ENCODE results near the gene IL31RA. TPM values are rescaled to one million over a fixed set of nuclear protein-coding genes. Genes with fewer than 3 reads are reported as not detected.

IL31RA gene
- total RNA-seq, 4 donors from 2014 or later: not detected

- Histone ChIP-seq H3K36me3 (peaks cover 0 to 36% (median 15%) of the 10 kb centered on the region in 4 donors), H3K27ac (no peak overlapping the region), H3K27me3 (no peaks in the 10 kb centered on the region), H3K9me3 (no peaks in the 10 kb centered on the region), H3K4me3 (no peak overlapping the region), H3K4me1 (peaks cover 0 to 3% (median 0%) of the 10 kb centered on the region in 4 donors)
- DNase-seq: no peak
- in situ Hi-C loops (cut with MboI; ENCODE audit: low pct_ligation_motif_present in 1 of 4, low pct_unique_long_range_greater_than_20kb in 1 of 4, low sequenced_read_pairs in 3 of 4): no loop called here
- WGBS, 2 donors (ENCODE audit: low coverage in 1 of 2): 78 to 90% methylated on average over 2 to 6 of the region's 6 CpGs
- intact Hi-C loops (cut with DNase I; ENCODE audit: low total_unique reads): no loop called here
- TF ChIP-seq POLR2A (IDR thresholded peaks at IDR 0.05) (no peak), EP300 (IDR thresholded peaks at IDR 0.05; ENCODE audit: low read depth) (no peak), CTCF (IDR thresholded peaks at IDR 0.05) (no peak), POLR2AphosphoS5 (IDR thresholded peaks at IDR 0.05) (no peak)
Observed at GRCh38 chr5:55965525-55965924, 114.4 kb downstream of the IL31RA start.

- no peak for TF ChIP-seq EP300 (IDR thresholded peaks at IDR 0.05; ENCODE audit: low read depth)
- no peak for TF ChIP-seq POLR2A (IDR thresholded peaks at IDR 0.05)
- TF ChIP-seq POLR2AphosphoS5 (IDR thresholded peaks at IDR 0.05): no peak
- TF ChIP-seq CTCF (IDR thresholded peaks at IDR 0.05): no peak
- no peak for DNase-seq
- no peak overlapping the region for H3K27ac ChIP-seq
- intact Hi-C loops (cut with DNase I; ENCODE audit: low total_unique reads): no loop called here
- H3K4me3 ChIP-seq: no peak overlapping the region
- peaks cover 0 to 28% (median 12%) of the 10 kb centered on the region in 4 donors for H3K36me3 ChIP-seq
- in situ Hi-C loops (cut with MboI; ENCODE audit: low pct_ligation_motif_present in 1 of 4, low pct_unique_long_range_greater_than_20kb in 1 of 4, low sequenced_read_pairs in 3 of 4): no loop called here
- no peaks in the 10 kb centered on the region for H3K27me3 ChIP-seq
- H3K4me1 ChIP-seq: peaks cover 0 to 3% (median 0%) of the 10 kb centered on the region in 4 donors
- no peaks in the 10 kb centered on the region for H3K9me3 ChIP-seq
Observed at GRCh38 chr5:55966284-55966683, 115.1 kb downstream of the IL31RA start.

- DNase-seq: no peak
- in situ Hi-C loops (cut with MboI; ENCODE audit: low pct_ligation_motif_present in 1 of 4, low pct_unique_long_range_greater_than_20kb in 1 of 4, low sequenced_read_pairs in 3 of 4): no loop called here
- Histone ChIP-seq H3K4me3 (no peak overlapping the region), H3K4me1 (peaks cover 0 to 3% (median 0%) of the 10 kb centered on the region in 4 donors), H3K27ac (no peak overlapping the region), H3K27me3 (no peaks in the 10 kb centered on the region), H3K9me3 (no peaks in the 10 kb centered on the region), H3K36me3 (peaks cover 0 to 9% (median 3%) of the 10 kb centered on the region in 4 donors)
- intact Hi-C loops (cut with DNase I; ENCODE audit: low total_unique reads): no loop called here
- WGBS, 2 donors (ENCODE audit: low coverage in 1 of 2): 17 to 42% methylated on average over 1 of the region's 1 CpG
- TF ChIP-seq CTCF (IDR thresholded peaks at IDR 0.05): no peak
- no peak for TF ChIP-seq EP300 (IDR thresholded peaks at IDR 0.05; ENCODE audit: low read depth)
- no peak for TF ChIP-seq POLR2A (IDR thresholded peaks at IDR 0.05)
- TF ChIP-seq POLR2AphosphoS5 (IDR thresholded peaks at IDR 0.05): no peak
Observed at GRCh38 chr5:55969956-55970355, 118.8 kb downstream of the IL31RA start.

Small RNAs within 50 kb of the gene (small RNA-seq; reads per million reads assigned to genes)
- 0 reads per million in 4 donors for gene AC016596.1

Other genes with a start within 250 kb of the IL31RA start
- 10 to 100 TPM; 15.0 to 48.6 (median 32.3) TPM for gene SLC38A9, start 139.0 kb upstream of the IL31RA start, total RNA-seq
- gene DDX4, start 113.3 kb upstream of the IL31RA start, total RNA-seq: not detected
- gene IL6ST, start 143.6 kb downstream of the IL31RA start, total RNA-seq: 100 to 1,000 TPM in 3 of 4 donors, 10 to 100 TPM in 1; 51.3 to 179 (median 136) TPM

All from transverse colon (tissue), 4 donors.